HCT116 (cell line): ENCODE results near the gene AGAP1.

Experiments used
- CTCF ChIP-seq, 3 experiments: fragments of 200-600 bp in 1 of 3; sonication (generic) in 1 of 3; IDR thresholded peaks in 2 of 3; conservative IDR thresholded peaks in 1 of 3; 2 replicates each; pipeline ENCODE4 v1.5.1; 2012 to 2017; ENCODE audit warnings: low read depth in 2 of 3, low read length in 2 of 3, antibody characterized with exemption in 1 of 3, borderline replicate concordance in 1 of 3, control low read depth in 1 of 3, mild to moderate bottlenecking in 1 of 3, mixed read lengths in 1 of 3, mixed run types in 1 of 3, moderate library complexity in 1 of 3; ENCODE audit not compliant: insufficient read depth in 1 of 3
- POLR2A ChIP-seq: IDR thresholded peaks from 2 replicates; pipeline ENCODE4 v1.7.0; 2011; ENCODE audit warnings: borderline replicate concordance; ENCODE audit not compliant: insufficient read depth, insufficient read length; ENCODE audit errors: extremely low read depth
- ZNF274 ChIP-seq: fragments of 200-500 bp; sonication (Bioruptor generic); IDR thresholded peaks from 2 replicates; pipeline ENCODE4 v1.6.1; 2014; ENCODE audit warnings: mild to moderate bottlenecking, low read depth, low read length, inconsistent platforms

- TF ChIP-seq CTCF (IDR thresholded peaks at IDR 0.05 in 2 of 3, conservative IDR thresholded peaks at IDR 0.05 in 1 of 3; ENCODE audit: borderline replicate concordance in 1 of 3, insufficient read depth in 1 of 3, low read depth in 2 of 3, low read length in 2 of 3) (no peak), POLR2A (no peak), ZNF274 (no peak)
These were observed 10.8 kb downstream of the AGAP1 start for GRCh38 chr2:235504441-235505180.
